Esophagus squamous epithelium (tissue), 4 donors: ENCODE results near the gene PPP2R3B.

Source experiments
- POLR2A ChIP-seq, 4 donors: fragments of 450-650 bp; IDR thresholded peaks; one replicate each; pipeline ENCODE4 v1.6.1; 2017; ENCODE audit warnings: antibody characterized with exemption in 4 of 4, mild to moderate bottlenecking in 4 of 4, moderate library complexity in 3 of 4
- TF ChIP-seq, protein P1 (sequence below), 6 experiments: fragments of 450-650 bp in 4 of 6; fragments of 200-600 bp in 2 of 6; sonication (generic) in 2 of 6; IDR thresholded peaks; one replicate each; pipeline ENCODE4 v1.5.1; 2016 to 2019; ENCODE audit warnings: antibody characterized with exemption in 6 of 6, mild to moderate bottlenecking in 4 of 6, moderate library complexity in 4 of 6

DNA sequence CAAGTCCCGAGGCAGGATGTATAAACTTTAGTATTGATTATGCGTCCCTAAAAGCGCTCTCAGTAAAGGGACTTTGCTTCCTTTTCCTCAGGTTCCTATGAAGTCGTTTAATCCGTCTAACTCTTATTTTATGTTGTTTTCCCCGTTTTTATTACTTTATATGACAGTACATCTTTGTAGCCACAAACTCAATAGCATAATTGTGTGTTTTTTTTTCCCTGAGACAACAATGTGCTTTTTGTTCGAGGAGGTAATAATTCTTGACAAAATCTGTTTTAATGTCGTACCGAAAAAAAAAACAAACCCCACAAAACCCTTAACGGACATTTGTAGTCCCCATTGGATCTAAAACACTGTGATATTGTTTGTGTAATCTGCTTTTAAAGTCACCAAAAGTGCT lies 17.9 kb upstream of the PPP2R3B start:
- TF ChIP-seq POLR2A (IDR thresholded peaks at IDR 0.05): no peak
- TF ChIP-seq, protein P1, sequence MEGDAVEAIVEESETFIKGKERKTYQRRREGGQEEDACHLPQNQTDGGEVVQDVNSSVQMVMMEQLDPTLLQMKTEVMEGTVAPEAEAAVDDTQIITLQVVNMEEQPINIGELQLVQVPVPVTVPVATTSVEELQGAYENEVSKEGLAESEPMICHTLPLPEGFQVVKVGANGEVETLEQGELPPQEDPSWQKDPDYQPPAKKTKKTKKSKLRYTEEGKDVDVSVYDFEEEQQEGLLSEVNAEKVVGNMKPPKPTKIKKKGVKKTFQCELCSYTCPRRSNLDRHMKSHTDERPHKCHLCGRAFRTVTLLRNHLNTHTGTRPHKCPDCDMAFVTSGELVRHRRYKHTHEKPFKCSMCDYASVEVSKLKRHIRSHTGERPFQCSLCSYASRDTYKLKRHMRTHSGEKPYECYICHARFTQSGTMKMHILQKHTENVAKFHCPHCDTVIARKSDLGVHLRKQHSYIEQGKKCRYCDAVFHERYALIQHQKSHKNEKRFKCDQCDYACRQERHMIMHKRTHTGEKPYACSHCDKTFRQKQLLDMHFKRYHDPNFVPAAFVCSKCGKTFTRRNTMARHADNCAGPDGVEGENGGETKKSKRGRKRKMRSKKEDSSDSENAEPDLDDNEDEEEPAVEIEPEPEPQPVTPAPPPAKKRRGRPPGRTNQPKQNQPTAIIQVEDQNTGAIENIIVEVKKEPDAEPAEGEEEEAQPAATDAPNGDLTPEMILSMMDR (IDR thresholded peaks at IDR 0.05): no peak
